Brain pericyte (primary cell): ENCODE results near the gene CARMIL1.

ENCODE experiments used
- DNase-seq: peaks from one replicate; pipeline ENCODE4 v3.0.0-alpha.2; 2012; ENCODE audit warnings: low read depth, low spot score

The CARMIL1 gene

DNA sequence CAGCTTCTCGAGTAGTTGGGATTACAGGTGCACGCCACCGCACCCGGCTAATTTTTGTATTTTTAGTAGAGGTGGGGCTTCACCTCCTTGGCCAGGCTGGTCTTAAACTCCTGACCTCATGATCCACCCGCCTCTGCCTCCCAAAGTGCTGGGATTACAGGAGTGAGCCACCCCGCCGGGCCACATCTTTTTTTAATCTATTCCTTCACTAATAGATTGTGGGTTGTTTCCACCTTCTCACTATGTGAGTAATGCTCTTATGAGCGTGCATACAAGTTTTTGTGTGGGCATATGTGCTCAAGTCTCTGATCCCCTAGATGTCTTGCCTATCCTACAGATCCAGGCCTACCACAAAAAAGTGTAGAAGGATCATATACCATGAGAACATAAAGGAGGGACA is 30.7 kb downstream of the CARMIL1 start:
- no peak for DNase-seq

DNA sequence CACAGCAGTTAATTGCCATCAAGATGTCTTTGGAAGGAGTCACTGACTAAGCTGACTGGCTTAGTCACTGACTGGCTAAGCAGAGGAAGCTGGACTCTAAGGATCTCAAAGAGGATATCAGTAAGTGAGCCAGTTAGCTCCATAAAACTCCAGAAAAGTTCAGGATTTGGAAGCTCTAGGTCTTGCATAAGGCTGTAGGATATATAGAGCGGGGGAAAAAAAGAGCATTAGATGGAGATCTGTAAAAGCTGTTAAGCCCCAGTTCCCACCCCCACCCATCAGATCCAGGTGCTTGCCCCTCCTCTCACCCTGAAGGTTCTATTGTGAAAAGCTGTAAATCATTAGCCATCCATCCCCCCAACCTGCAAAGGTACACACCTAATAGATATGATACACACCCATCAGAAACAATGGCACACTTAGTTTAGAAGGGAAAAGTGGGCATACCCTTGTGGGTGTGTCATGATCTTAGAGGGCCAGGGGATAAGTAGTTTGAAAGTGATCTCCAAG is 32.2 kb downstream of the CARMIL1 start:
- no peak for DNase-seq

DNA sequence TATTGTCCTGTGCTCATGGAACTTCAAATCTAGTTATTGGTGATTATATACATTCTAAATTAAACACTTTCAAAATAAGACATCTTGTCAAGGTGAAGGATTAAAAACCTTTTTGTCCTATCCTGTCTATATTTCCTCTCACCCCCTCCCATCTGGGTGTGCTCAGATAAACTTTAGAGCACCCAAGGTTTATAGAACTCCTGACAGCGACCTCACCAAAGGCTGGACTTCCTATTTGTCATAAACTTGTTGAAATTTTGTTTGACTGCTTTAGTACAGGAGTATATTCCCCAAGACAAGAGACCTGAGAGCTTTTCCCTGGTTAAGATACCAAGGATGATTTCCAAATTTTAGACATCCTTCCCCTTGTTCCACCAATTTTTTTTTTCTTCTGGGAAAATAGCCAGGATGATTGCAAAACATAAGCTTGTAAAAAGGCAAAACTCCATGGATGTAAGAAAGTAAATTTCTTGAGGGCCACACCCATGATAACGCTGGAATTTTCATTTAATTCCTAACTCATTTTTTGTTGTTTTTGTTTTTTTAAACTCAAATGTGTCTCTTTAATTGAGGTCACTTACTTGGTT is 33.0 kb downstream of the CARMIL1 start:
- no peak for DNase-seq

DNA sequence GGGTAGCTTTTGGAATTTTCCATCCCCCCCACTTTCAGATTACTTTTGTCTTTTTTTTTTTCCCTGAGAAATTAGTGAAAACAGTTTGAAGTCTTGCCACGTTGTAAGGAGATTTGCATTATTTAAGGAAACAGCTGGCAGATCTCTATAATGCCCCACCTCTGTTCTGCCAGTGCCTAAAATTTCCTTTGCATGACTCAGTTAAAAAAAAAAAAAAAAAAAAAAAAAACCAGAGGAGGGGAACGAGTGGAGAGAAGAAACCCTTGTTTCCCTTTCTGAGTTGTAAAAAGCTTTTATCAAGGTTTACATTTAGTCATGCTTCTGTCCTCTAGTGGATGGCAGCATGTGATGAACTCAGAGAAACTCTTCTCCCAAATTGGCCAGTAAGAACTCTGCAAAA is 33.5 kb downstream of the CARMIL1 start:
- DNase-seq, result no peak

DNA sequence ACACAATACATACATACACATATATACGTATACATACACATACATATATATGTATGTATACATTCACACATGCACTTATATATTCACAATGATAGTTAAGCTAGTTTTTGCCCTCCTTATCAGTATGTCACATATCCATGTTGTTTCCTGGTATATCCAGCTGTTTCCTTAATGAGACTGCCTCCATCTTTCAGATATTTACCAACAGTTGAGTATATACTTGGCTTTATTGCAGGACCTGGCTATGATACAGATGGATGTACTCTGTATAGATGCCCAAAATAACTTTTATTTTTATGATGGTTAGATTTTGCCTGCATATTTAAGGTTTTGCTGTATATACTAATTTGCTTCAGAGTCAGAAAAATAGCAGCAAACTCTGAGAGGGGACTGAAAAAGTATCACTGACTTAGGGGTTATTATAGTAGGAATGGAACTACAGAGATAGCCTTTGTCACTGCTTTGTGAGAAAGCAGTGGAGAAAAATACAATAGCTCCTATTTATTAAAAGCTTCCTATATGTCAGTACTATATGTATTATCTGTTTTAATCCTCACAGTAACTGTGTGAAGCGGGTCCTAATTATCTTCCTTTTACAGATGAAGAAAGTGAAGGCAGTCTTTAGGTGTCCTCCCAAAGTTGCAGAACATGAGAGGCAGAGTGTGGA is 35.5 kb downstream of the CARMIL1 start:
- no peak for DNase-seq

DNA sequence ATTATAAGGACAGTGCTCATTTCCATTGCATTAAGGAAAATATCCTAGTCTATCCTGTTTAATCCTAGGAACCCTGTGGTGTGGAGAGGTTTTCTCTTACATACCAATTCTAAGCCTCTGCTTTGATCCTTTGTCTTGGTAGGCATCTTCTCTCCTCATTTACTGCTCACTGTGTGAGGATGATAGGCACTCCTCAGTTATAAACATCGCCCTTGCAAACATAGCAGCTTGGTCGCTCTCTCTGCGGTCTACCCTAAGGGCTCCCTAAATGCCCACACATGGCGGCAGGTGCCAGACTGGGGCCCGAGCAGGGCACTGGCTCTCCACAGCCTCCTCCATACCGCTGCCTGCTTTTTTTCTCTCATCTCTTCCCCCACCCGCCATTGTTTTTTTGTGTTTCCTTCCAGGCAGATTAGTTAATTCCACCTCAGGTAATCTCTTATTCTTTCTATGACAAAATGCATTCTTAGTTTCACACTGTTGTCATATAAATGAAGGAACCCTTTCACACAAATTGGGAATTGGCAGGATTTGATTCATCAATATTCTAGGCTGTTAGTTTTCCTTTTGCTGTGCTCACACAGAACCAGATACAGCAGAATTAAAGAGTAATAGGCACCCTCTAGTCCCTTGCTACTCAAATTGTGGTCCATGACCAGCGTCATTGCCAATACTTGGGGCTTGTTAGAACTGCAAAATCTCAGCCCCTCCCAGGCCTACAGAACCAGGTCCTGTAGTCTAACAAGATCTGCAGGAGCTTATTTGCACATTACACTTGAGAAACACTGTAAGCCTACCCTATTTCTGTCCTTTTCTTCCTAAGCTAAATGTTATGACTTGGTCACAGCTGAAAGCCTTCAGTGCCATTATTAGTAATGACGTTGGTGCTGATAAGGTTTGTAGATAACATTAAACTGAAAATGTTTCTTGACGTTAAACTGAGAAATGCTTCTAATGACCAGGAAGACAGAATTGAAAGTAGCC is 36.3 kb downstream of the CARMIL1 start:
- DNase-seq, result no peak

DNA sequence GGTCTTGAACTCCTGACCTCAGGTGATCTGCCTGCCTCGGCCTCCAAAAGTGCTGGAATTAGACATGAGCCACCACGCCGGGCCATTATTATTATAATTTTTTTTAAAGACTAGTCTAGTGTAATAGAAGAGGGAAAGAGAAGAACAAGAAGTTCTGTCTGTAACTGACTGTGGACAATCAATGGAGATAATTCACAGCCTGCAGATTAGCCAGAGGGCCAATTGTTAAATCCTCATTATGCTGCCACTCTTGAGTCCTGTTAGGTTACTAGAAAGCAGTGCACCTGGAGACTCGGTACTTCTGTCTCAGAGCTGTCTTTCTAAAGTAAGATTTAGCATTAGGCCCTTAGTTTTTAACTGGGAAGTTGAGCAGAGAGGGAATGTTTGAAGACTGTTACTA is 37.5 kb downstream of the CARMIL1 start:
- DNase-seq, result no peak

DNA sequence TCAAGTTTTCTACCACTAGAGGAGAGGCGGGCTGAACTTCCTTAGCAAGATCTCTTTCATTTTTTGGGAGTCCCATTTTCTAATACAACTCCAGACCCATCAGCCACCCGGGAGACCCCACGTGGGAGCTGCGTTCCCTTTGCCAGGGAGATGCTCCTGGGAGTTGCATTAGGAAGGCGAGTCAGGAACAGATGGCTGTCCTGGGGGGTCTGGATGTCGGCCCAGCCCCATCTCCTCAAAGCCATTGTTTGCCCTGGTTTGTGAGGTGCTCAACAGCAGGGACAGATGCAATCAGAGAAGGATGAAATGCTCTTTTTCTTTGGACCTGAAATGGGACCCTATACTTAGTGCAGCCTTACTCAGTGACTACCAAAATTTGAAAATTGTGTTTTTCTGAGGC is 39.4 kb downstream of the CARMIL1 start:
- no peak for DNase-seq

DNA sequence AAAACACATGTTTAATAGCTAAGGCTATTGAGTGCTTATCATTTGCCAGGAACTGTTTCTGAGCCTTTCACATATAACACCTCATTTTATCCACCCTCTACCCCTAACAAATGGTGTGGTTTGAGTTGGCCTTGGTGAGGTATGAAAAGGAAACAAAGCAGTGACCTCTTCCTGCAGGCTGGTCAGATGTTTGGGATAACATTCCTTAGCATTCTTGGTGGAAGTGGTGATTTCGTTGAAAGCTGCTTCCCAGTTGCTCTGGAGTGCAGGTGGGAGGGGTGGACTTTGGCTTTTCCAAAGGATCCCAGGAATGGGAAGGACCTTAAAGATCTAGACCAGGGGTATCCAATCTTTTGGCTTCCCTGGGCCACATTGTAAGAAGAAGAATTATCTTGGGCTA is 41.3 kb downstream of the CARMIL1 start:
- no peak for DNase-seq

DNA sequence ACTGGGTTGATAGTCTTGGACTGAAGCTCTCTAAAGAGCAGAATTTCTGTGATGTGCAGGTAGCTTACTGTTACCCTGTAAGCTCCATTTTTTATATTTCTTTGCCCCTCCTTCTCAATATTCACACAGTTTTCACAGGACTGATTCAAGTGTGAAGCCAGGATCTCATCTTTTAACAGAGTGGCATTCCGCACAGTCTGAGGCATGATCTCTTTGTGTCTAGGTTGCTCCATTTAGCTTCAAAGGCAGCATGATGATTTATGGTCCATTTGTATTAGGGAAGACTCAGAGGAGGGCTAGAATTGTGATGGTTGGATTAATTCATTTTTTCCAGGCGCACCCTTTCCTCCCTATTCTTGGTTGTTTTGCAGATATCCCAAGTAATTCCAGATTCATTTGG is 43.5 kb downstream of the CARMIL1 start:
- no peak for DNase-seq

DNA sequence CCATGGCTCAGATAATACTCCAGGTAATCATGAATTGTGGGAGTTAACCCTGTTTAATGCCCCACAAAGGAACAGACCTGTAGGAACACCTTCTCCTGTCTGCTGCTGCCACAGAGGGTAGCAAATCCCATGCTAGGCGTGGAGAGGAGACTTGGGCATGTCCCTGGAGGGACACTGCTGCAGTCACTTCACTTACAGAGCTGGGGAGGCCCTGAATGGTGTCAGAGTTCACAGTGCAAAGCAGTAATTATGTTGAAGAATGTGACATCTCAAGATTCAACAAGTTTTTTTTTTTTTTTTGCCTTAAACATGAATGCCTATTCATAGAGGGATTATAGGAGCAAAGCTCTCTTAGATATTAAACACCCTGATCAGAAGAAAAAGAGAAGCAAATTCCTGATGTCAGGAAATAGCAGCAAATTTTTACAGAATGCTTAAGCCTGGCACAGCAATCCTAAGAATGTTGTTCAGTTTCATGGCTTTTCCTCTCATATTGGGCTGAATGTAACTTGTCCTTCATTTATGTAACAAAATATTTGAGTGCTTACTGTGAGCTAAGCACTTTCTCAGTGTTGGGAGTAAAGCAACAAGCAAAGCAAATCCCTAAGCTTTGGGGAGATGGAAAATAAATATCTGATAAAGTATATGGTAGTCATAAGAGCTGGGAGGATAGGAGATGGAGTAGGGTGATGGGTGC is 45.0 kb downstream of the CARMIL1 start:
- no peak for DNase-seq

DNA sequence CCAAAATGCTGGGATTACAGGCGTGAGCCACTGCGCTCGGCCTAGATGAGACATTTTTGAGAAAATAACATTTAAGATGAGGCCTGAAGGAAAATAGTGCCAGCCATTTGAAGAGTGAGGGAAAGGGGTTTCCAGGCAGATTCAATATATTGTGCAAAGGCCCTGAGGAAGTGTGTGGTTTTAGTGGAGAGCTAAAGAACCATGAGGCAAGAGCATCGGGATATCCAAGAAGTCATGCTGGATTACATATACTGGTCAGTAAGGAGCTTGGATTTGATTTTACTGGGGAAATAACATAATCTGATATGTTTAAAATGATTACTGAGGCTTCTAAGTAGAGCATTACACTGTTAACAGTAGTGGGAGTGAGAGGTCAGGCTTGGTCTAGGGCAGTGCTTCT is 47.0 kb downstream of the CARMIL1 start:
- DNase-seq, result no peak

DNA sequence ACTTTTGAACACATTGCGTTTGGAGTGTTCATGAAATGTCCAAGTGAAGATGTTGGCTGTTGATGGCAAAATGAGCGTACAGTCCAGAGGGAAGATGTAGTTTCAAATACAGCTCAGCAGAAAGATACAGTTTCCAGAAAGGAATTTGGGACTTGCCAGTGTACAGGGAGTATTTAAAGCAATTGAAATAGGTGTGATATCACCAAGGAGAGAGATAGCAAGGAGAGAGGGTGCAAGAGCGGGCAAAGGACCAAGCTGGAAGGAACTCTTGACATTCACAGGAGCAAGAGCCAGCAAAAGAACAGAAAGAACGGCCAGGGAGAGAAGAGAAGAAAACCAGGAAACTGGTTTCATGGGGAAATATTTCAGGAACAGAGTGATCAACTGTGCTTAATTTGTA is 47.8 kb downstream of the CARMIL1 start:
- no peak for DNase-seq

DNA sequence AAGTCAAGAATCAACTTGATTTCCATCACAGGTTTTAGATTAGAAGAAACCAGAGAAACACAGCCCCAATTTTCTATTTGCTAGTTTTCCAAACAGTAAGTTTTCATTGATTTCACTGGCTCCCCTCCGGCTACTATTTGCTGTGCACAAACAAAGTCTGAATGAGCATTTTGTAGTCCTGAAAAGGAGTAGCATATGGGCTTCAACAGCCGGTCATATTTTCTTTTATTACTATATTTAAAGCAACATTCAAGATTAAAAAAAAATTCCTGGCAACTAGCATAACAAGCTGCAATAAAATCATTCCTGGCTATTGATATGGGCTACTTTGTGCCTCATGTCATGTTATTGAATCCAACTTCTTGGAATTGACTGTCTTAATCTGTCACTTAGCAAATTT is 48.3 kb downstream of the CARMIL1 start:
- DNase-seq, result no peak

DNA sequence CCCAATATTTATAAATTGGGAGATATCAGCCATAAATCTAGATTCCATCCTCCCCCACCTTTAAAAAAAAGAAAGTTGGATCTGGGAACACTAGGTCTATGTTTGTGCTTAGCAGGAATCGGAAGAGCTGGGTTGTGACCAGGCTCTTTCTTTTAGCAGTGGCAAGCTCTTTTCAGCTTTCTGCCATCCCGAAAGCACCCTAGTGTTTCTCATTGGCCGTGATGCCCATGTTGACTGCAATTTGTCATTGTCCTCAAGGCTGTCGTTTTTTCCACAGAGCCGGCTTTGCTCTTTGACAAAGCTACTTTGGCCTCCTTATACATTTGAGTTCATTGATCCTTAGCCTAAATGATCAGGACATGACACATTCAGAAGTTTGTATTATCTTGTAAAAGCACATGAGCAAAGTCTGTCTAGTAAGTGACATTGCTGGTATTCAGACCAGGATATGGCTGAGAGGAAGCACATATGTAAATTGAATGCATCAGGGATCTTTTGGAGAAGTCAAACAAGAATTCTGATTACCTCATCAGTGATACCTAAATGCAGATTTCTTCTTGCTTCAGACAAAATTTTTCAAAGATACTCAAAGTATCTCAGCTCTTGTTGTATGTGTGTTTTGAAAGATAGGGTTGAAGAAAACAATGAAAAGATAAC is 50.1 kb downstream of the CARMIL1 start:
- no peak for DNase-seq

DNA sequence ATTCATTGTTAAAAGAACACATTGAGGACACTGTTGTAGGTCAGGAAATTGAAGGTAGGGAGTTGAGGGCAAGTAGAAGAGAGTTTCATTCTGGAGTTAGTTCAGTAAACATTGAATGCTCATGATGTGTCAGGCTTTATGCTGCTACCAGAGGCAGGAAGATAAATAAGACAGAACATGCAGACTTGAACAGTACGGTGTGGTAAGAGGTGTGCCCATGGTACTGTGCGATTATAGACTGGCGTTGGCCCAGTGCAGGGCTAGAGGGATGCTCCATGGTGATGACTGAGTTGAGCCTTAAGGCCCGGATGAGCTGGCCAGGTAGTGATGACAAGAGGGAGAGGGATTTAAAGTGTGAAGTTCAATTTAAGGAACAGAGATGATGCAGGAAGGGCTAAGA is 50.8 kb downstream of the CARMIL1 start:
- DNase-seq, result no peak

DNA sequence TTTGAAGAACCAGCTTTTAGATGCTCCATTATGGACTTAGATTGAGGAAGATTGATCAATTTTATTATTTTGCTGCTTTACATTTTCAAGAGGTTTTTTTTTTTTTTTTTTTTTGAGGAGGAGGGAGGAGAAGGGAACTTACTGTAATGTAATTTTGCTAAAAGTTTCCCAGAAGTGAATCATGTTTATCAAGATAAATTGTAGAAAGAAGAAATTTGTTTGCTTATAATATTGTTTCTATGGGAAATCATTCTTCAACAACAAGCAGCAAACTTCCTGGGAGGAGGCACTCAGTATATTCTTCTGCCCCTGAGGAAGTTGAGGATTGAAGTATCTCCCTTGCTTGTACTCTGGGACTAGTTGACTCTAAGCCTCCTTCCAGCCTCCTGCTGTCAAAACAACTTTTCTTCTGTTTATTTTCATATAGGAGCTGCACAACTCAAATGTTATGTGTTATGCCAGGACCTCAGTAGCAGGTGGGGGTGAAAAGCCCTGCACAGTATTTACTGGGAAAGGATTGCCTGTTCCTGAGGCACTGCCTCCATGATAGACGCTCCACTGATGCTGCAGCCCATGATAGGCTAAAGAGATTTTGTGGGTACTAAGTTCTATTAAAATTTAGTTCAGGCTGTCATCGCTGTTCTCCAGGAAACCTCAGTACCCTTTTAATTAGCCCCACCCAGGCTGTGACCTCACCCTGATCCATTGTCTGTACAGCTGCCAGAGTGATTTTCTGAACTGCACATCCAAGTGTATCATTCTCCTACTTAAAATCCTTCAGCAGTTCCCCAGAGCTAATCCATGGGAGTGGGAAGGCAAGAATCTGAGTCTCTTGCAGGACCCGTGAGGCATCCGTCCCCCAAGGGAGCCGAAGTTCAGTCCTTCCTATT is 51.9 kb downstream of the CARMIL1 start:
- no peak for DNase-seq

DNA sequence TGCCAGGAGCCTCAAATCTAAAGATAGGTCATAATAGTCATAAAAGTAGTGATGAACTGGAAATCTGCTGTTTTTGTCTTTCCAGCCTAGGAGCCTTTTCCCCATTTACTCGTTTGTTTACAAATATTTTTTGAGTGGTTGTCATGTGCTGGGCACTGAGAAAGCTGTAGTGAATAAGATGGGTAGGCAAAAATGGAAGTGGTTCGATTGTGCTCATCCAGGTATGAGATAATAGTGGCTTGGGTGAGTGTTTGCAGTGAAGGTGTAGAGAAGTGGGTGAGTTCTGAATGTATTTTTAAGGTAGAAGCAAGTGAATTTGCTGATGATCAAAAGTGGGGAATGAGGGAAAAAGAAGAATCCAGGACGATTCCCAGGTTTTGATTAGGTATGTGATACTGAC is 53.0 kb downstream of the CARMIL1 start:
- DNase-seq, result no peak

DNA sequence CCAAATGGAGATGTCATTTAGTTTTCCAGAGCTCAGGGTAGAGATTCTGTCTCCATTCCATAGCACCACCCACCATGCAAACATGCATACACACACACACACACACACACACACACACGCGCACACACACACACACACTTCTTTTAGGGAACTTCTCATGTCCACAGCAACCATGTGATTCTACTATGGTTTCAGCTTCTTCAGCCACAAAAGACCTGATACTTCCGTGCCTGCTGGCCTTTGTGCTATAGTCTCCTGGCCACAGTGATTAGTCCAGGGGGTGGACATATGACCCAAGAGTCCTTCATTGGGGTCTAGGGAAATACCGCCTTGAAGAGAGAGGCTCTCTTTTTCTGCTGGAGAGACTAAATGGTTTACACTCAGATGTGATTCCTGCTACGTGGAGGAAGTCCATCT is 53.5 kb downstream of the CARMIL1 start:
- no peak for DNase-seq

DNA sequence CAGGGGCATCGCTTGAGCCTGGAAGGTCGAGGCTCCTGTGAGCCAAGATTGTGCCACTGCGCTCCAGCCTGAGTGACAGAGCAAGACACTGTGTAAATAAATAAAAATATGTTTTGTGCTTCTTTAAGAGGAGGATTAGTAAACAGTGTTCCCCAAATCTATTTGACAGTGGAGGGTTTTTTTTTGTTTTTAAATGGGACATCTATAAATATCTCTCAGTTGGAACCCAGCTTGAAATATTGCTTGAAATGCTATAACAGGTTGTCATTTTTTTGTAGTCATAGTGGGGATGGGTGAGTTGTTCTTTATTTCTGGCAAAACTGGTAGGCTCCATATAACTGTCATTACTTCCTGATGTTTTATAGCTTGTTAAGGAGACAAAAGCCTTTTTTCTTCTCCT is 54.3 kb downstream of the CARMIL1 start:
- no peak for DNase-seq
